Peyer's patch (tissue), 4 donors: Measurements from ENCODE around the gene NXPH2.

ENCODE experiments used
- CTCF ChIP-seq, 6 experiments: fragments of 450-650 bp in 4 of 6; fragments of 200-600 bp in 2 of 6; sonication (generic) in 1 of 6; IDR thresholded peaks; one replicate each; pipeline ENCODE4 v1.5.1; 2017 to 2019; ENCODE audit warnings: antibody characterized with exemption in 6 of 6, mild to moderate bottlenecking in 3 of 6, moderate library complexity in 1 of 6
- POLR2A ChIP-seq, 2 donors: fragments of 450-650 bp; IDR thresholded peaks; one replicate each; pipeline ENCODE4 v1.5.1; 2017; ENCODE audit warnings: antibody characterized with exemption in 2 of 2, mild to moderate bottlenecking in 2 of 2, moderate library complexity in 2 of 2

- TF ChIP-seq CTCF (IDR thresholded peaks at IDR 0.05): no peak
- no peak for TF ChIP-seq POLR2A (IDR thresholded peaks at IDR 0.05)
These were observed 49.2 kb upstream of the NXPH2 start for GRCh38 chr2:138829326-138829919.
